22Rv1 (cell line): Measurements from ENCODE around the gene TAS2R60.
"Not testable (repeated sequence)": the region's sequence is repeated elsewhere in the genome, so short reads cannot be mapped to it uniquely, and the experiment has no call there.

Source experiments
- CTCF ChIP-seq: fragments of 450-650 bp; IDR thresholded peaks from 2 replicates; pipeline ENCODE4 v1.5.1; 2017; ENCODE audit warnings: mild to moderate bottlenecking
- ZFX ChIP-seq: fragments of 450-650 bp; IDR thresholded peaks from 2 replicates; pipeline ENCODE4 v1.6.1; 2017; ENCODE audit warnings: antibody characterized with exemption, borderline replicate concordance

GRCh38 chr7:143486266-143486665, 43.0 kb downstream of the TAS2R60 start:
- TF ChIP-seq CTCF, ZFX: not testable (repeated sequence)
